ENCODE data around the gene FMC1.

DNA sequence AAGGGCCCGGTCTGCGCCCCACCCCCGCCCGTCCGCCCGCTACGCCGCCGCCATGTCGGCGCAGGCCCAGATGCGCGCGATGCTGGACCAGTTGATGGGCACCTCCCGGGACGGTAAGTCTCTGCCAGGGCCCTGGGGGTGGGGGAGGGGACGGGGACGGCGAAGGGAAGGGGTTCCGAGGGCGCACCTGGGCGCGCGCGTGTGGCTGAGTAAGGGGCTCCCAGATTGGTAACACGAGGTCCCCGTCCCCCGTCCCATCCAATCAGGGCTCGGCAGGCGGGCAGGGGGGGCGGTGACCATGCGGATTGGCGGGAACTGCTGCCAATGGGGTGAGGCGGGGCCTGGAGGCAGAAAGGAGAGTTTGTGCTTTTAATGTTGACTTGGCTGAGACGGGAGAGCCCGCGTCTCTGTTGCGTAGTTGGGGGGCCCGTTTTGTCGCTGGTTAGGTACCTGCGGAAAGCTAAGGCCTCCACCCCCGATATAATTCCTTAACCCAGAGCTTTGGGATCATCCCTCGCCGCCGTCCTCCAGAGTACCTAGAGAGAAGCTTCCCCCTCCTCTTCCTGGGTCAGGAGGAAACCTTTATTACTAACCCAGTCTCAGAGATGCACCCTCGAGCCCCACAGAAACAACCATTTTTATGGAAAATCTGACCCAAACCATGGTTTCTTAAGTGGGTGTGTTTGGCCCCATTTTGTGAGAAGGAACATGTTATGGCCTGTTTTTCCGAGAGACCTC lies 19.2 kb downstream of the FMC1 start:
- TF ChIP-seq, protein P1, sequence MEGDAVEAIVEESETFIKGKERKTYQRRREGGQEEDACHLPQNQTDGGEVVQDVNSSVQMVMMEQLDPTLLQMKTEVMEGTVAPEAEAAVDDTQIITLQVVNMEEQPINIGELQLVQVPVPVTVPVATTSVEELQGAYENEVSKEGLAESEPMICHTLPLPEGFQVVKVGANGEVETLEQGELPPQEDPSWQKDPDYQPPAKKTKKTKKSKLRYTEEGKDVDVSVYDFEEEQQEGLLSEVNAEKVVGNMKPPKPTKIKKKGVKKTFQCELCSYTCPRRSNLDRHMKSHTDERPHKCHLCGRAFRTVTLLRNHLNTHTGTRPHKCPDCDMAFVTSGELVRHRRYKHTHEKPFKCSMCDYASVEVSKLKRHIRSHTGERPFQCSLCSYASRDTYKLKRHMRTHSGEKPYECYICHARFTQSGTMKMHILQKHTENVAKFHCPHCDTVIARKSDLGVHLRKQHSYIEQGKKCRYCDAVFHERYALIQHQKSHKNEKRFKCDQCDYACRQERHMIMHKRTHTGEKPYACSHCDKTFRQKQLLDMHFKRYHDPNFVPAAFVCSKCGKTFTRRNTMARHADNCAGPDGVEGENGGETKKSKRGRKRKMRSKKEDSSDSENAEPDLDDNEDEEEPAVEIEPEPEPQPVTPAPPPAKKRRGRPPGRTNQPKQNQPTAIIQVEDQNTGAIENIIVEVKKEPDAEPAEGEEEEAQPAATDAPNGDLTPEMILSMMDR (IDR thresholded peaks at IDR 0.05) = no peak
- TF ChIP-seq ZFX (IDR thresholded peaks at IDR 0.05; ENCODE audit: borderline replicate concordance) = no peak
